ENCODE measurements around the gene PDX1.

Gene PDX1

GRCh38 chr13:27918041-27918917, 1.5 kb upstream of the PDX1 start:
- DNase-seq (ENCODE audit: insufficient read length, low spot score): no peak
- TF ChIP-seq POLR2A (IDR thresholded peaks at IDR 0.05; ENCODE audit: low read depth, low read length): no peak
- FAIRE-seq: no peak

- FAIRE-seq: no peak
- no peak for TF ChIP-seq POLR2A (IDR thresholded peaks at IDR 0.05; ENCODE audit: low read depth, low read length)
- no peak for DNase-seq (ENCODE audit: insufficient read length, low spot score)
Observed at GRCh38 chr13:27918918-27919658, 712 bp upstream of the PDX1 start.

GRCh38 chr13:27919659-27919933, 204 bp upstream of the PDX1 start:
- FAIRE-seq (no peak), DNase-seq (ENCODE audit: insufficient read length, low spot score) (no peak)
- TF ChIP-seq POLR2A (IDR thresholded peaks at IDR 0.05; ENCODE audit: low read depth, low read length): no peak

GRCh38 chr13:27920677-27921420, 1.0 kb downstream of the PDX1 start:
- DNase-seq (ENCODE audit: insufficient read length, low spot score) (no peak), FAIRE-seq (no peak)
- TF ChIP-seq POLR2A (IDR thresholded peaks at IDR 0.05; ENCODE audit: low read depth, low read length): no peak

GRCh38 chr13:27921421-27921960, 1.7 kb downstream of the PDX1 start:
- TF ChIP-seq POLR2A (IDR thresholded peaks at IDR 0.05; ENCODE audit: low read depth, low read length): no peak
- FAIRE-seq (no peak), DNase-seq (ENCODE audit: insufficient read length, low spot score) (no peak)

- FAIRE-seq: no peak
- TF ChIP-seq POLR2A (IDR thresholded peaks at IDR 0.05; ENCODE audit: low read depth, low read length): no peak
- DNase-seq (ENCODE audit: insufficient read length, low spot score): no peak
Observed at GRCh38 chr13:27921961-27922882, 2.4 kb downstream of the PDX1 start.

GRCh38 chr13:27922883-27923612, 3.2 kb downstream of the PDX1 start:
- no peak for TF ChIP-seq POLR2A (IDR thresholded peaks at IDR 0.05; ENCODE audit: low read depth, low read length)
- no peak for DNase-seq (ENCODE audit: insufficient read length, low spot score)
- no peak for FAIRE-seq

- TF ChIP-seq POLR2A (IDR thresholded peaks at IDR 0.05; ENCODE audit: low read depth, low read length): no peak
- FAIRE-seq: no peak
Observed at GRCh38 chr13:27923794-27924528, 4.2 kb downstream of the PDX1 start.

GRCh38 chr13:27924529-27925141, 4.8 kb downstream of the PDX1 start:
- FAIRE-seq: no peak
- DNase-seq (ENCODE audit: insufficient read length, low spot score): no peak
- TF ChIP-seq POLR2A (IDR thresholded peaks at IDR 0.05; ENCODE audit: low read depth, low read length): no peak

More at GRCh38 chr13:27923794-27924528, 4.2 kb downstream of the PDX1 start:
- DNase-seq (ENCODE audit: insufficient read length, low spot score): no peak

- FAIRE-seq: no peak
- DNase-seq (ENCODE audit: insufficient read length, low spot score): no peak
- no peak for TF ChIP-seq POLR2A (IDR thresholded peaks at IDR 0.05; ENCODE audit: low read depth, low read length)
Observed at GRCh38 chr13:27925220-27925991, 5.6 kb downstream of the PDX1 start.
